Ovary (tissue), 3 donors: ENCODE data around the gene AFAP1L1.

Experiments
- CTCF ChIP-seq, 3 donors: fragments of 450-650 bp in 2 of 3; fragments of 200-600 bp in 1 of 3; IDR thresholded peaks; one replicate each; pipeline versions ENCODE4 v1.5.1 to v1.8.0; 2016 to 2022; ENCODE audit warnings: antibody characterized with exemption in 3 of 3, mild to moderate bottlenecking in 1 of 3
- EP300 ChIP-seq: sonication (generic); formaldehyde crosslinking; IDR thresholded peaks from one replicate; pipeline ENCODE4 v1.6.1; 2017; ENCODE audit warnings: antibody characterized with exemption
- POLR2A ChIP-seq: fragments of 450-650 bp; IDR thresholded peaks from one replicate; pipeline ENCODE4 v1.6.1; 2017; ENCODE audit warnings: antibody characterized with exemption, mild to moderate bottlenecking, moderate library complexity
- donor health status: DM: no; HTN: no; CAD: no.

- no peak for TF ChIP-seq CTCF (IDR thresholded peaks at IDR 0.05)
- no peak for TF ChIP-seq POLR2A
- no peak for TF ChIP-seq EP300
These were observed 41.6 kb downstream of the AFAP1L1 start for GRCh38 chr5:149313151-149313841.
